Ovary (tissue), 9 donors: ENCODE measurements around the gene GAS6. TPM values are rescaled to one million over a fixed set of nuclear protein-coding genes. Genes with fewer than 3 reads are reported as not detected.
A peak's percentile ranks its signal among the peaks of the same experiment; 100 is the strongest.

ENCODE experiments used
- DNase-seq, 5 donors: peaks; one replicate each; pipeline ENCODE4 v3.0.0-alpha.2; 2019 to 2020
- H3K27ac ChIP-seq, 2 donors: fragments of 200-600 bp; one replicate each; pipeline versions ENCODE4 v1.5.1 to v1.8.0; 2019 to 2022
- H3K27me3 ChIP-seq: fragments of 200-600 bp; one replicate; pipeline ENCODE4 v1.8.0; 2022
- H3K36me3 ChIP-seq: fragments of 200-600 bp; sonication (generic); one replicate; pipeline ENCODE4 v1.5.1; 2019
- H3K4me1 ChIP-seq: one replicate; pipeline ENCODE4 v1.8.1; 2013; ENCODE audit warnings: mild to moderate bottlenecking, moderate library complexity; ENCODE audit not compliant: insufficient read depth
- H3K4me3 ChIP-seq: fragments of 200-600 bp; sonication (generic); one replicate; pipeline ENCODE4 v1.5.1; 2017
- H3K9me3 ChIP-seq, 2 donors: fragments of 200-600 bp in 1 of 2; sonication (generic) in 1 of 2; one replicate each; pipeline versions ENCODE4 v1.5.1 to v1.8.1; 2013 to 2019; ENCODE audit warnings: mild to moderate bottlenecking in 1 of 2, moderate library complexity in 1 of 2
- CTCF ChIP-seq, 3 donors: fragments of 450-650 bp in 2 of 3; fragments of 200-600 bp in 1 of 3; IDR thresholded peaks; one replicate each; pipeline versions ENCODE4 v1.5.1 to v1.8.0; 2016 to 2022; ENCODE audit warnings: antibody characterized with exemption in 3 of 3, mild to moderate bottlenecking in 1 of 3
- EP300 ChIP-seq: sonication (generic); formaldehyde crosslinking; IDR thresholded peaks from one replicate; pipeline ENCODE4 v1.6.1; 2017; ENCODE audit warnings: antibody characterized with exemption
- POLR2A ChIP-seq: fragments of 450-650 bp; IDR thresholded peaks from one replicate; pipeline ENCODE4 v1.6.1; 2017; ENCODE audit warnings: antibody characterized with exemption, mild to moderate bottlenecking, moderate library complexity
- WGBS, 3 donors: extraction: QIAGEN DNeasy Blood & Tissue Kit in 1 of 3; methylation state at CpG; one replicate each; pipeline versions ENCODE4 v1.1.5 to v1.1.7; 2013 to 2017; 5-methylcytosine and 5-hydroxymethylcytosine counted together
- intact Hi-C, 4 donors: fragments of 100-400 bp; cut with DNase I; formaldehyde crosslinking; loops; one replicate each; pipeline versions ENCODE4 v1.11.0 to v1.15.1; 2022 to 2023
- polyA plus RNA-seq, 2 donors: library from polyadenylated mRNA; stranded (reverse); fragments of 200-250 nt in 1 of 2; fragments of 350-450 nt in 1 of 2; fragmentation: Illumina TruSeq in 1 of 2; extraction: RNeasy Lipid Tissue Mini Kit (QIAGEN cat#74804) in 1 of 2; gene quantifications; one replicate each; pipeline ENCODE4 v1.2.3, GENCODE V29; 2013 to 2014
- total RNA-seq, 7 donors: library from RNA; depleted of rRNA in 2 of 7; stranded (reverse); fragments of >200 nt in 2 of 7; fragmentation: NEBNext Ultra II Directional in 3 of 7; extraction: Animal tissue kit (Norgen Biotek cat#: 25700) in 3 of 7; gene quantifications; one replicate each; pipeline versions ENCODE4 v1.1.0 to v1.2.4, GENCODE V29; 2016 to 2023
- donor health status: DM: no; HTN: no; CAD: no; lungs with moderate emphysema.
- donor health status: DM: no; HTN: no; CAD: no.
- donor health status: Bipolar disorder and iron deficiency.
- donor health status: DM: yes; HTN: yes; CAD: no.
- donor health status: DM: no; HTN: no; CAD: no.
- donor health status: DM: yes; HTN: yes; CAD: no.

The GAS6 gene
- total and polyA plus RNA-seq, 9 donors = 44.9 to 336 (median 143) TPM

- H3K27me3 ChIP-seq = no peaks in the 10 kb centered on the region
- peak in 1 of 5 donors; percentile 26 for DNase-seq
- H3K36me3 ChIP-seq = no peaks in the 10 kb centered on the region
- no peak overlapping the region for H3K4me3 ChIP-seq
- no peaks in the 10 kb centered on the region for H3K4me1 ChIP-seq
- H3K9me3 ChIP-seq = no peaks in the 10 kb centered on the region
- intact Hi-C loops = no loop called here
- no peak for TF ChIP-seq CTCF (IDR thresholded peaks at IDR 0.05)
- no peak for TF ChIP-seq EP300
- TF ChIP-seq POLR2A = no peak
- H3K27ac ChIP-seq = no peak overlapping the region
- WGBS, 3 donors = 90 to 93% (median 91%) methylated on average over 23 of the region's 23 CpGs
Observed at GRCh38 chr13:113794086-113794485, 69.8 kb downstream of the GAS6 start.

- H3K4me1 ChIP-seq = no peaks in the 10 kb centered on the region
- DNase-seq = peak in 1 of 5 donors; percentile 19
- TF ChIP-seq POLR2A (no peak), CTCF (IDR thresholded peaks at IDR 0.05) (no peak), EP300 (no peak)
- H3K36me3 ChIP-seq = no peaks in the 10 kb centered on the region
- H3K4me3 ChIP-seq = no peak overlapping the region
- no peaks in the 10 kb centered on the region for H3K9me3 ChIP-seq
- no peak overlapping the region for H3K27ac ChIP-seq
- intact Hi-C loops = no loop called here
- 93 to 98% (median 94%) methylated on average over 14 to 15 of the region's 15 CpGs for WGBS, 3 donors
- no peaks in the 10 kb centered on the region for H3K27me3 ChIP-seq
Observed at GRCh38 chr13:113793718-113794085, 70.2 kb downstream of the GAS6 start.

- H3K9me3 ChIP-seq = no peaks in the 10 kb centered on the region
- H3K4me3 ChIP-seq = no peak overlapping the region
- 83 to 85% (median 83%) methylated on average over 33 of the region's 33 CpGs for WGBS, 3 donors
- intact Hi-C loops = no loop called here
- no peak for TF ChIP-seq EP300
- TF ChIP-seq POLR2A = no peak
- TF ChIP-seq CTCF (IDR thresholded peaks at IDR 0.05) = no peak
- no peak overlapping the region for H3K27ac ChIP-seq
- H3K4me1 ChIP-seq = no peaks in the 10 kb centered on the region
- no peaks in the 10 kb centered on the region for H3K27me3 ChIP-seq
- peak in 1 of 5 donors; percentile 24 for DNase-seq
- no peaks in the 10 kb centered on the region for H3K36me3 ChIP-seq
Observed at GRCh38 chr13:113792886-113793717, 70.8 kb downstream of the GAS6 start.

- TF ChIP-seq EP300 (no peak), POLR2A (no peak), CTCF (IDR thresholded peaks at IDR 0.05) (no peak)
- WGBS, 3 donors = 60 to 71% (median 68%) methylated on average over 12 of the region's 12 CpGs
- Histone ChIP-seq H3K9me3 (no peaks in the 10 kb centered on the region), H3K27me3 (no peaks in the 10 kb centered on the region), H3K27ac (no peak overlapping the region), H3K4me1 (no peaks in the 10 kb centered on the region), H3K4me3 (no peak overlapping the region), H3K36me3 (no peaks in the 10 kb centered on the region)
- peak in 2 of 5 donors; percentile 2 to 13 for DNase-seq
- intact Hi-C loops = no loop called here
Observed at GRCh38 chr13:113792236-113792770, 71.6 kb downstream of the GAS6 start.
